GM19463 (cell line): Measurements from ENCODE around the gene PRUNE2.
"Not testable (repeated sequence)": the region's sequence is repeated elsewhere in the genome, so short reads cannot be mapped to it uniquely, and the experiment has no call there.

Source experiments
- ATAC-seq: cut with Tn5 transposase; IDR thresholded peaks from one replicate; pipeline ENCODE4 v1.9.1; 2021; ENCODE audit warnings: mild to moderate bottlenecking, moderate library complexity; ENCODE audit not compliant: unreplicated experiment

PRUNE2 gene

GRCh38 chr9:76699971-76700370 lies 205.9 kb downstream of the PRUNE2 start:
- no peak for ATAC-seq

- no peak for ATAC-seq
These were observed 208.4 kb downstream of the PRUNE2 start for GRCh38 chr9:76697554-76697953.

- ATAC-seq = no peak
These were observed 208.8 kb downstream of the PRUNE2 start for GRCh38 chr9:76697081-76697480.

GRCh38 chr9:76693912-76694311 lies 212.0 kb downstream of the PRUNE2 start:
- no peak for ATAC-seq

- ATAC-seq = no peak
These were observed 213.3 kb downstream of the PRUNE2 start for GRCh38 chr9:76692458-76693129.

GRCh38 chr9:76691517-76692313 lies 214.2 kb downstream of the PRUNE2 start:
- no peak for ATAC-seq

GRCh38 chr9:76690973-76691370 lies 214.9 kb downstream of the PRUNE2 start:
- ATAC-seq = no peak

- no peak for ATAC-seq
These were observed 215.5 kb downstream of the PRUNE2 start for GRCh38 chr9:76690246-76690972.

GRCh38 chr9:76688471-76689238 lies 217.3 kb downstream of the PRUNE2 start:
- no peak for ATAC-seq

GRCh38 chr9:76687861-76688391 lies 218.0 kb downstream of the PRUNE2 start:
- no peak for ATAC-seq

GRCh38 chr9:76686756-76687155 lies 219.2 kb downstream of the PRUNE2 start:
- ATAC-seq = no peak

- ATAC-seq = no peak
These were observed 221.7 kb downstream of the PRUNE2 start for GRCh38 chr9:76684213-76684612.

- ATAC-seq = no peak
These were observed 224.4 kb downstream of the PRUNE2 start for GRCh38 chr9:76681556-76681955.

GRCh38 chr9:76680716-76681425 lies 225.0 kb downstream of the PRUNE2 start:
- ATAC-seq = no peak

- no peak for ATAC-seq
These were observed 228.3 kb downstream of the PRUNE2 start for GRCh38 chr9:76677481-76678055.

GRCh38 chr9:76676857-76677256 lies 229.1 kb downstream of the PRUNE2 start:
- ATAC-seq = no peak

- no peak for ATAC-seq
These were observed 238.4 kb downstream of the PRUNE2 start for GRCh38 chr9:76667521-76667957.

- not testable (repeated sequence) for ATAC-seq
These were observed 239.9 kb downstream of the PRUNE2 start for GRCh38 chr9:76665966-76666365.

GRCh38 chr9:76665458-76665857 lies 240.5 kb downstream of the PRUNE2 start:
- no peak for ATAC-seq

GRCh38 chr9:76664120-76664519 lies 241.8 kb downstream of the PRUNE2 start:
- ATAC-seq = no peak
